ENCODE data around the gene HTR1D.
A peak's percentile ranks its signal among the peaks of the same experiment; 100 is the strongest.
"Not testable (repeated sequence)": the region's sequence is repeated elsewhere in the genome, so short reads cannot be mapped to it uniquely, and the experiment has no call there.

The HTR1D gene

GRCh38 chr1:23217421-23218115, at the start of gene HTR1D:
HTR1D (minus strand) TSS chr1:23217502; CDS start chr1:23194219, 23,283 bp downstream.
- peak within 1 kb of the TSS; percentile 35 for H3K4me3 ChIP-seq (replicated peaks; ENCODE audit: low read depth, low read length)
- H3K27me3 ChIP-seq (replicated peaks; ENCODE audit: control insufficient read depth, insufficient read depth, low read length): peaks cover 1% of the 10 kb centered on the region
- no peak for DNase-seq (ENCODE audit: extremely low read depth, insufficient read length)
- TF ChIP-seq CTCF (IDR thresholded peaks at IDR 0.05; ENCODE audit: insufficient read depth, low read length, poor library complexity, severe bottlenecking): no peak
- H3K36me3 ChIP-seq (ENCODE audit: control insufficient read depth, insufficient read depth, low read length): no peaks in the 10 kb centered on the region

GRCh38 chr1:23263380-23263887, 46.1 kb upstream of the HTR1D start:
- no peak for TF ChIP-seq CTCF (IDR thresholded peaks at IDR 0.05; ENCODE audit: insufficient read depth, low read length, poor library complexity, severe bottlenecking)
- DNase-seq (ENCODE audit: extremely low read depth, insufficient read length): no peak
- H3K4me3 ChIP-seq (replicated peaks; ENCODE audit: low read depth, low read length): no peak overlapping the region

GRCh38 chr1:23258082-23258481, 40.8 kb upstream of the HTR1D start:
- not testable (repeated sequence) for H3K36me3 ChIP-seq (ENCODE audit: control insufficient read depth, insufficient read depth, low read length); H3K27me3 ChIP-seq (replicated peaks; ENCODE audit: control insufficient read depth, insufficient read depth, low read length); H3K4me3 ChIP-seq (replicated peaks; ENCODE audit: low read depth, low read length); DNase-seq (ENCODE audit: extremely low read depth, insufficient read length)

More at GRCh38 chr1:23263380-23263887, 46.1 kb upstream of the HTR1D start:
- Histone ChIP-seq H3K36me3 (ENCODE audit: control insufficient read depth, insufficient read depth, low read length) (no peaks in the 10 kb centered on the region), H3K27me3 (replicated peaks; ENCODE audit: control insufficient read depth, insufficient read depth, low read length) (no peaks in the 10 kb centered on the region)

GRCh38 chr1:23257371-23257770, 40.1 kb upstream of the HTR1D start:
- H3K36me3 ChIP-seq (ENCODE audit: control insufficient read depth, insufficient read depth, low read length); H3K27me3 ChIP-seq (replicated peaks; ENCODE audit: control insufficient read depth, insufficient read depth, low read length); H3K4me3 ChIP-seq (replicated peaks; ENCODE audit: low read depth, low read length); DNase-seq (ENCODE audit: extremely low read depth, insufficient read length): not testable (repeated sequence)

GRCh38 chr1:23254584-23254983, 37.3 kb upstream of the HTR1D start:
- TF ChIP-seq CTCF (IDR thresholded peaks at IDR 0.05; ENCODE audit: insufficient read depth, low read length, poor library complexity, severe bottlenecking): no peak
- no peak for DNase-seq (ENCODE audit: extremely low read depth, insufficient read length)
- Histone ChIP-seq H3K4me3 (replicated peaks; ENCODE audit: low read depth, low read length) (no peak overlapping the region), H3K36me3 (ENCODE audit: control insufficient read depth, insufficient read depth, low read length) (no peaks in the 10 kb centered on the region), H3K27me3 (replicated peaks; ENCODE audit: control insufficient read depth, insufficient read depth, low read length) (no peaks in the 10 kb centered on the region)

GRCh38 chr1:23251812-23252211, 34.5 kb upstream of the HTR1D start:
- no peak for DNase-seq (ENCODE audit: extremely low read depth, insufficient read length)
- H3K27me3 ChIP-seq (replicated peaks; ENCODE audit: control insufficient read depth, insufficient read depth, low read length): no peaks in the 10 kb centered on the region
- H3K36me3 ChIP-seq (ENCODE audit: control insufficient read depth, insufficient read depth, low read length): no peaks in the 10 kb centered on the region
- TF ChIP-seq CTCF (IDR thresholded peaks at IDR 0.05; ENCODE audit: insufficient read depth, low read length, poor library complexity, severe bottlenecking): no peak
- H3K4me3 ChIP-seq (replicated peaks; ENCODE audit: low read depth, low read length): no peak overlapping the region
